HCT116 (cell line): ENCODE measurements around the gene TRIM4. TPM values are rescaled to one million over a fixed set of nuclear protein-coding genes. Genes with fewer than 3 reads are reported as not detected.
A peak's percentile ranks its signal among the peaks of the same experiment; 100 is the strongest.

Experiments
- ATAC-seq: fragments of 200-7000 bp; cut with Tn5 transposase; 2 replicates; pipeline ENCODE4 v1.9.1; 2020; ENCODE audit warnings: mild to moderate bottlenecking, moderate library complexity
- BruUV-seq: library from RNA; stranded (reverse); fragments of 400-500 nt; replicated peaks from 2 replicates; lab custom pipeline; 2021; lab: Mats Ljungman, UMichigan
- CTCF ChIA-PET: fragments of 300-600 bp; sonication (Branson Sonifier 250); formaldehyde crosslinking; loops from one replicate; lab custom pipeline; 2021; ENCODE audit warnings: antibody characterized with exemption; lab: Charles Lee
- POLR2A ChIA-PET: fragments of 300-600, 350-600 bp; sonication (Branson Sonifier 250); formaldehyde crosslinking; loops from one replicate; lab custom pipeline; 2021; ENCODE audit warnings: antibody characterized with exemption; lab: Charles Lee
- RAD21 ChIA-PET, 2 experiments: fragments of 300-600 bp; sonication (Branson Sonifier 250); formaldehyde crosslinking; loops; one replicate each; lab custom pipeline; 2023; ENCODE audit warnings: low total read pairs in 2 of 2; ENCODE audit not compliant: uncharacterized antibody in 2 of 2, unreplicated experiment in 2 of 2, low non-redundant PET in 1 of 2; lab: Charles Lee
- DNase-seq: peaks from one replicate; pipeline ENCODE4 v3.0.0-alpha.2; 2010; ENCODE audit warnings: low read depth, low spot score
- H2AFZ ChIP-seq: fragments of 200-600 bp; shearing (Covaris generic), sonication (generic); 2 replicates; pipeline ENCODE4 v1.6.1; 2017; ENCODE audit warnings: low read depth, mixed run types, mixed read lengths, antibody characterized with exemption, low read length; ENCODE audit not compliant: poor library complexity, severe bottlenecking
- H3K27ac ChIP-seq: 2 replicates; pipeline ENCODE4 v1.5.1; 2012; ENCODE audit warnings: low read depth, low read length
- H3K27me3 ChIP-seq: fragments of 200-600 bp; sonication (generic); 2 replicates; pipeline ENCODE4 v1.6.1; 2016; ENCODE audit warnings: mixed run types, low read length, mixed read lengths; ENCODE audit not compliant: insufficient read depth
- H3K36me3 ChIP-seq, 2 experiments: fragments of 200-500 bp in 1 of 2; fragments of 200-600 bp in 1 of 2; sonication (Bioruptor generic) in 1 of 2; sonication (generic) in 1 of 2; 2 replicates each; pipeline versions ENCODE4 v1.5.1 to v1.6.1; 2014 to 2016; ENCODE audit warnings: low read length in 2 of 2, inconsistent platforms in 1 of 2, mixed read lengths in 1 of 2, mixed run types in 1 of 2; ENCODE audit not compliant: insufficient read depth in 2 of 2, control insufficient read depth in 1 of 2
- H3K4me1 ChIP-seq, 2 experiments: fragments of 200-600 bp in 1 of 2; sonication (generic) in 1 of 2; 2 replicates each; pipeline versions ENCODE4 v1.5.1 to v1.6.1; 2012 to 2017; ENCODE audit warnings: low read length in 2 of 2, inconsistent platforms in 1 of 2, mild to moderate bottlenecking in 1 of 2, mixed read lengths in 1 of 2, mixed run types in 1 of 2, moderate library complexity in 1 of 2; ENCODE audit not compliant: insufficient read depth in 2 of 2, control insufficient read depth in 1 of 2
- H3K4me2 ChIP-seq: fragments of 200-600 bp; sonication (generic); 2 replicates; pipeline ENCODE4 v1.6.1; 2017; ENCODE audit warnings: mixed run types, low read length, mixed read lengths
- H3K4me3 ChIP-seq, 2 experiments: fragments of 200-600 bp in 1 of 2; sonication (generic) in 1 of 2; replicated peaks in 1 of 2; 2 replicates each; pipeline ENCODE4 v1.5.1; 2011 to 2016; ENCODE audit warnings: low read length in 2 of 2, control low read depth in 1 of 2, low read depth in 1 of 2, mild to moderate bottlenecking in 1 of 2, mixed read lengths in 1 of 2, mixed run types in 1 of 2
- H3K79me2 ChIP-seq: fragments of 200-600 bp; sonication (generic); 2 replicates; pipeline ENCODE4 v1.6.1; 2017; ENCODE audit warnings: mild to moderate bottlenecking, mixed run types, low read length, moderate library complexity, mixed read lengths; ENCODE audit not compliant: insufficient read depth
- H3K9ac ChIP-seq: fragments of 200-600 bp; sonication (generic); 2 replicates; pipeline ENCODE4 v1.6.1; 2016; ENCODE audit warnings: low read length, mixed read lengths
- H3K9me2 ChIP-seq: fragments of 200-600 bp; sonication (generic), shearing (Covaris generic); 2 replicates; pipeline ENCODE4 v1.6.1; 2017; ENCODE audit warnings: mixed run types, mild to moderate bottlenecking, moderate library complexity; ENCODE audit not compliant: insufficient read depth
- H3K9me3 ChIP-seq, 2 experiments: fragments of 200-500 bp in 1 of 2; fragments of 200-600 bp in 1 of 2; sonication (Bioruptor generic) in 1 of 2; sonication (generic) in 1 of 2; 2 replicates each; pipeline ENCODE4 v1.6.1; 2014 to 2017; ENCODE audit warnings: low read length in 2 of 2, mixed read lengths in 2 of 2, inconsistent platforms in 1 of 2, low read depth in 1 of 2, mild to moderate bottlenecking in 1 of 2, mixed run types in 1 of 2, moderate library complexity in 1 of 2; ENCODE audit not compliant: control insufficient read depth in 1 of 2, insufficient read depth in 1 of 2
- H4K20me1 ChIP-seq: fragments of 200-600 bp; sonication (generic), shearing (Covaris generic); 2 replicates; pipeline ENCODE4 v1.6.1; 2017; ENCODE audit warnings: mixed run types, mild to moderate bottlenecking, moderate library complexity; ENCODE audit not compliant: insufficient read depth
- ATF3 ChIP-seq: IDR thresholded peaks from 2 replicates; pipeline ENCODE4 v1.6.1; 2012
- EZH2 ChIP-seq: fragments of 200-600 bp; sonication (generic); IDR thresholded peaks from 2 replicates; pipeline ENCODE4 v1.6.1; 2017; ENCODE audit warnings: antibody characterized with exemption, mixed run types
- RAD21 ChIP-seq: IDR thresholded peaks from 2 replicates; pipeline ENCODE4 v1.6.1; 2012; ENCODE audit warnings: low read depth, mild to moderate bottlenecking
- SRF ChIP-seq: IDR thresholded peaks from 2 replicates; pipeline ENCODE4 v1.6.1; 2012; ENCODE audit warnings: low read depth
- ZFX ChIP-seq: fragments of 450-650 bp; IDR thresholded peaks from 2 replicates; pipeline ENCODE4 v1.6.1; 2017
- intact Hi-C: fragments of 100-400 bp; cut with micrococcal nuclease; formaldehyde crosslinking; loops from 2 replicates; pipeline ENCODE4 v1.10.0; 2022
- total RNA-seq: library from RNA; stranded (reverse); gene quantifications from one replicate; pipeline ENCODE4 v1.2.1, GENCODE V29; 2021; ENCODE audit not compliant: unreplicated experiment
- TF ChIP-seq, protein P1 (sequence below), 3 experiments: fragments of 200-600 bp in 1 of 3; sonication (generic) in 1 of 3; IDR thresholded peaks in 2 of 3; conservative IDR thresholded peaks in 1 of 3; 2 replicates each; pipeline ENCODE4 v1.5.1; 2012 to 2017; ENCODE audit warnings: low read depth in 2 of 3, low read length in 2 of 3, antibody characterized with exemption in 1 of 3, borderline replicate concordance in 1 of 3, control low read depth in 1 of 3, mild to moderate bottlenecking in 1 of 3, mixed read lengths in 1 of 3, mixed run types in 1 of 3, moderate library complexity in 1 of 3; ENCODE audit not compliant: insufficient read depth in 1 of 3
- TF ChIP-seq, protein P2 (sequence below): IDR thresholded peaks from 2 replicates; pipeline ENCODE4 v1.6.1; 2011; ENCODE audit warnings: mild to moderate bottlenecking, low read length, moderate library complexity; ENCODE audit not compliant: insufficient replicate concordance; ENCODE audit errors: extremely low read depth

Gene TRIM4
- total RNA-seq, 1 experiment from 2014 or later, result 25.1 TPM

- no peak for DNase-seq
- no peaks in the 10 kb centered on the region for H3K9me3 ChIP-seq
- peak overlapping the region in 1 of 2 experiments; percentile 56; a peak in 2 of 4 replicates for H3K4me3 ChIP-seq
- H3K79me2 ChIP-seq, result no peaks in the 10 kb centered on the region
- peak overlapping the region; percentile 85 for H3K4me2 ChIP-seq
- H3K9me2 ChIP-seq, result no peaks in the 10 kb centered on the region
- H3K4me1 ChIP-seq, result peaks cover 7 to 14% of the 10 kb centered on the region in 2 experiments; a peak in 3 of 4 replicates
- peak; percentile 52 for ATAC-seq
- H3K27me3 ChIP-seq, result peaks cover 20% of the 10 kb centered on the region; the same call in 1 of the 2 replicates
- intact Hi-C loops, result no loop called here
- no peak overlapping the region for H3K27ac ChIP-seq
- no peak for TF ChIP-seq SRF
- TF ChIP-seq EZH2, result no peak
- CTCF ChIA-PET, result interaction anchor here (0.5 to 1.6 kb wide), 8 partner anchors 10 to 153 kb away, joined by 3 to 17 read pairs (median 4); partner anchors contain the start of gene TRIM4
- no peaks in the 10 kb centered on the region for H3K36me3 ChIP-seq
- peak overlapping the region; percentile 78 for H2AFZ ChIP-seq
- RAD21 ChIA-PET, result interaction anchor here in 1 of 2 experiments (0.7 kb wide), 1 partner anchor 26 kb away, joined by 3 read pairs; no protein-coding TSS in a partner anchor
- POLR2A ChIA-PET, result interaction anchor here (1.7 kb wide), 1 partner anchor 10 kb away, joined by 16 read pairs; the partner anchor contains the start of gene TRIM4
- no peaks in the 10 kb centered on the region for H4K20me1 ChIP-seq
- BruUV-seq, result no TSS peak
- H3K9ac ChIP-seq, result 0 out of 2 replicates have a peak overlapping the region, but pooled peaks have one; percentile 34
Measured at GRCh38 chr7:99929730-99930053, 10.4 kb upstream of the TRIM4 start.

DNA sequence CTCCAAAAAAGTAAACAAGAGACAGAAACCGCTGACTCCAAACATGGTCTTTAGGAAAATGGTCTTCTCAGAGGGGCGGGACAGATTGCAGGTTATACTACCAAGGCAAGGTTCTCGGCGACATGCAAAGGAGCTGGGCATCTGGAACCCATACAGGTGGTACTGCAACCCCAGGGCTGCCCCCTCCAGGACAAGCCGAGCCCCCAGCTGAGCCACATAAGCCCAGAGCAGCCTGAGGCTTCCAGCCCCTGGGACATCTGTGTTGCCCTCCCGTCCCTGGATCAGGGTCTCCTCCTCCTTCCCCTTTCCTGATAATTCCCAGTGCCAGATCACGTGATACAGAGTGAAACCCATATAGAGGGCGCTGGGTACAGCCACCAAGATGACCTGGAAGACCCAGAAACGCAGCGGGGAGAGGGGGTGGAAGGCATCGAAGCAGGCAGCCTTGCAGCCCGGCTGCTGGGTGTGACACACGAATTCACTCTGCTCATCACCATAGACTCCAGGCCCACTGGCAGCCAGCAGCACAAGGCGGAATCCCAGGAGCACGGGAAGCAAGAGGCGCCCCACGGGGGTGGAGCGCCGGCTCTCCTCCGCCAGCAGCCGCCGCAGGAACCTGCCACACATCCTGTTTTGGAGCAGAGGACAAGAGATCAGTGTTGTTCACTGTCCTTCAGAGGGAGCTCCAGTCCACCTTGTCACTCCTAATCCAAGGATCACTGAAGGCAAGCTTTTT lies 9.8 kb upstream of the TRIM4 start, which contains the start of gene GJC3:
Gene GJC3, minus strand, starts transcription at position 627 of the 736 bp plus-strand sequence. Its CDS starts 0 bp downstream, at position 627.
- peak within 1 kb of the TSS; percentile 34 for H3K9ac ChIP-seq
- peaks cover 20% of the 10 kb centered on the region; the same call in 1 of the 2 replicates for H3K27me3 ChIP-seq
- H3K4me3 ChIP-seq, result peak within 1 kb of the TSS; percentile 38 to 56
- ATAC-seq (peak; percentile 97), DNase-seq (peak; percentile 49)
- H3K27ac ChIP-seq, result no peak within 1 kb of the TSS; the same call in 1 of the 2 replicates
- no TSS peak for BruUV-seq
- no peaks in the 10 kb centered on the region for H4K20me1 ChIP-seq
- H3K4me2 ChIP-seq, result peak within 1 kb of the TSS; percentile 85
- no peaks in the 10 kb centered on the region for H3K36me3 ChIP-seq
- CTCF ChIA-PET, result interaction anchor here (0.5 to 1.6 kb wide), 8 partner anchors 10 to 154 kb away, joined by 3 to 17 read pairs (median 4); partner anchors contain the start of gene TRIM4
- no peaks in the 10 kb centered on the region for H3K79me2 ChIP-seq
- H3K9me2 ChIP-seq, result no peaks in the 10 kb centered on the region
- RAD21 ChIA-PET, result interaction anchor here in 1 of 2 experiments (0.7 kb wide), 1 partner anchor 26 kb away, joined by 3 read pairs; no protein-coding TSS in a partner anchor
- POLR2A ChIA-PET, result interaction anchor here (1.7 kb wide), 1 partner anchor 10 kb away, joined by 16 read pairs; the partner anchor contains the start of gene TRIM4
- H3K9me3 ChIP-seq, result no peaks in the 10 kb centered on the region
- TF ChIP-seq, protein P1, sequence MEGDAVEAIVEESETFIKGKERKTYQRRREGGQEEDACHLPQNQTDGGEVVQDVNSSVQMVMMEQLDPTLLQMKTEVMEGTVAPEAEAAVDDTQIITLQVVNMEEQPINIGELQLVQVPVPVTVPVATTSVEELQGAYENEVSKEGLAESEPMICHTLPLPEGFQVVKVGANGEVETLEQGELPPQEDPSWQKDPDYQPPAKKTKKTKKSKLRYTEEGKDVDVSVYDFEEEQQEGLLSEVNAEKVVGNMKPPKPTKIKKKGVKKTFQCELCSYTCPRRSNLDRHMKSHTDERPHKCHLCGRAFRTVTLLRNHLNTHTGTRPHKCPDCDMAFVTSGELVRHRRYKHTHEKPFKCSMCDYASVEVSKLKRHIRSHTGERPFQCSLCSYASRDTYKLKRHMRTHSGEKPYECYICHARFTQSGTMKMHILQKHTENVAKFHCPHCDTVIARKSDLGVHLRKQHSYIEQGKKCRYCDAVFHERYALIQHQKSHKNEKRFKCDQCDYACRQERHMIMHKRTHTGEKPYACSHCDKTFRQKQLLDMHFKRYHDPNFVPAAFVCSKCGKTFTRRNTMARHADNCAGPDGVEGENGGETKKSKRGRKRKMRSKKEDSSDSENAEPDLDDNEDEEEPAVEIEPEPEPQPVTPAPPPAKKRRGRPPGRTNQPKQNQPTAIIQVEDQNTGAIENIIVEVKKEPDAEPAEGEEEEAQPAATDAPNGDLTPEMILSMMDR (IDR thresholded peaks at IDR 0.05 in 2 of 3, conservative IDR thresholded peaks at IDR 0.05 in 1 of 3; ENCODE audit: borderline replicate concordance in 1 of 3, insufficient read depth in 1 of 3, low read depth in 2 of 3, low read length in 2 of 3), result peak; percentile 32 to 68 (median 55); a peak in 5 of 6 replicates
- TF ChIP-seq RAD21 (peak; percentile 76), ATF3 (no peak), ZFX (no peak)
- TF ChIP-seq, protein P2, sequence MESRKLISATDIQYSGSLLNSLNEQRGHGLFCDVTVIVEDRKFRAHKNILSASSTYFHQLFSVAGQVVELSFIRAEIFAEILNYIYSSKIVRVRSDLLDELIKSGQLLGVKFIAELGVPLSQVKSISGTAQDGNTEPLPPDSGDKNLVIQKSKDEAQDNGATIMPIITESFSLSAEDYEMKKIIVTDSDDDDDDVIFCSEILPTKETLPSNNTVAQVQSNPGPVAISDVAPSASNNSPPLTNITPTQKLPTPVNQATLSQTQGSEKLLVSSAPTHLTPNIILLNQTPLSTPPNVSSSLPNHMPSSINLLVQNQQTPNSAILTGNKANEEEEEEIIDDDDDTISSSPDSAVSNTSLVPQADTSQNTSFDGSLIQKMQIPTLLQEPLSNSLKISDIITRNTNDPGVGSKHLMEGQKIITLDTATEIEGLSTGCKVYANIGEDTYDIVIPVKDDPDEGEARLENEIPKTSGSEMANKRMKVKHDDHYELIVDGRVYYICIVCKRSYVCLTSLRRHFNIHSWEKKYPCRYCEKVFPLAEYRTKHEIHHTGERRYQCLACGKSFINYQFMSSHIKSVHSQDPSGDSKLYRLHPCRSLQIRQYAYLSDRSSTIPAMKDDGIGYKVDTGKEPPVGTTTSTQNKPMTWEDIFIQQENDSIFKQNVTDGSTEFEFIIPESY, result no peak
- TF ChIP-seq, all 23 proteins: peak for 2
- H3K4me1 ChIP-seq, result peaks cover 7 to 14% of the 10 kb centered on the region in 2 experiments; a peak in 3 of 4 replicates
- intact Hi-C loops, result no loop called here
- H2AFZ ChIP-seq, result peak within 1 kb of the TSS; percentile 78
